SW480 (cell line): Measurements from ENCODE around the gene HLA-DOB.
A peak's percentile ranks its signal among the peaks of the same experiment; 100 is the strongest.
"Not testable (repeated sequence)": the region's sequence is repeated elsewhere in the genome, so short reads cannot be mapped to it uniquely, and the experiment has no call there.

ENCODE experiments used
- DNase-seq: peaks from one replicate; pipeline ENCODE4 v3.0.0-alpha.2; 2016; ENCODE audit warnings: low spot score

Gene HLA-DOB

GRCh38 chr6:32807020-32807580, 9.7 kb downstream of the HLA-DOB start:
- DNase-seq, result no peak

- not testable (repeated sequence) for DNase-seq
Observed at GRCh38 chr6:32805404-32805803, 11.4 kb downstream of the HLA-DOB start.

- DNase-seq, result no peak
Observed at GRCh38 chr6:32803416-32803815, 13.4 kb downstream of the HLA-DOB start.

- DNase-seq, result no peak
Observed at GRCh38 chr6:32799740-32800139, 17.1 kb downstream of the HLA-DOB start.

- no peak for DNase-seq
Observed at GRCh38 chr6:32799168-32799567, 17.6 kb downstream of the HLA-DOB start.

GRCh38 chr6:32796848-32797776, 19.7 kb downstream of the HLA-DOB start:
- DNase-seq, result no peak

GRCh38 chr6:32794510-32794909, 22.3 kb downstream of the HLA-DOB start:
- DNase-seq, result no peak

GRCh38 chr6:32792901-32793435, 23.8 kb downstream of the HLA-DOB start:
- DNase-seq, result no peak

GRCh38 chr6:32790306-32790705, 26.5 kb downstream of the HLA-DOB start:
- peak; percentile 47 for DNase-seq

GRCh38 chr6:32785781-32786533, 30.8 kb downstream of the HLA-DOB start:
- peak; percentile 61 for DNase-seq

- not testable (repeated sequence) for DNase-seq
Observed at GRCh38 chr6:32782923-32783322, 33.9 kb downstream of the HLA-DOB start.

- no peak for DNase-seq
Observed at GRCh38 chr6:32779036-32779435, 37.8 kb downstream of the HLA-DOB start.

GRCh38 chr6:32775071-32775470, 41.7 kb downstream of the HLA-DOB start:
- no peak for DNase-seq

- no peak for DNase-seq
Observed at GRCh38 chr6:32774426-32774825, 42.4 kb downstream of the HLA-DOB start.

- no peak for DNase-seq
Observed at GRCh38 chr6:32772656-32773055, 44.1 kb downstream of the HLA-DOB start.

GRCh38 chr6:32764048-32764447, 52.8 kb downstream of the HLA-DOB start:
- no peak for DNase-seq

- DNase-seq, result no peak
Observed at GRCh38 chr6:32763421-32763820, 53.4 kb downstream of the HLA-DOB start, which contains the start of gene HLA-DQB2. HLA-DQB2 (minus strand) TSS chr6:32763532; CDS start chr6:32763470, 62 bp downstream.
